AG09309 (cell line): ENCODE data around the gene ARL3.
A peak's percentile ranks its signal among the peaks of the same experiment; 100 is the strongest.
"Not testable (repeated sequence)": the region's sequence is repeated elsewhere in the genome, so short reads cannot be mapped to it uniquely, and the experiment has no call there.

Experiments used
- DNase-seq: peaks from one replicate; pipeline ENCODE4 v3.0.0-alpha.2; 2010; ENCODE audit warnings: low read depth
- H3K4me3 ChIP-seq: 2 replicates; pipeline ENCODE4 v1.5.1; 2011; ENCODE audit warnings: mild to moderate bottlenecking, low read depth, low read length, moderate library complexity; ENCODE audit not compliant: control insufficient read depth
- TF ChIP-seq, protein P1 (sequence below): IDR thresholded peaks from 2 replicates; pipeline ENCODE4 v1.5.1; 2011; ENCODE audit warnings: mild to moderate bottlenecking, low read depth, low read length, inconsistent platforms; ENCODE audit not compliant: insufficient read depth, control insufficient read depth; ENCODE audit errors: missing control alignments

ARL3 gene

DNA sequence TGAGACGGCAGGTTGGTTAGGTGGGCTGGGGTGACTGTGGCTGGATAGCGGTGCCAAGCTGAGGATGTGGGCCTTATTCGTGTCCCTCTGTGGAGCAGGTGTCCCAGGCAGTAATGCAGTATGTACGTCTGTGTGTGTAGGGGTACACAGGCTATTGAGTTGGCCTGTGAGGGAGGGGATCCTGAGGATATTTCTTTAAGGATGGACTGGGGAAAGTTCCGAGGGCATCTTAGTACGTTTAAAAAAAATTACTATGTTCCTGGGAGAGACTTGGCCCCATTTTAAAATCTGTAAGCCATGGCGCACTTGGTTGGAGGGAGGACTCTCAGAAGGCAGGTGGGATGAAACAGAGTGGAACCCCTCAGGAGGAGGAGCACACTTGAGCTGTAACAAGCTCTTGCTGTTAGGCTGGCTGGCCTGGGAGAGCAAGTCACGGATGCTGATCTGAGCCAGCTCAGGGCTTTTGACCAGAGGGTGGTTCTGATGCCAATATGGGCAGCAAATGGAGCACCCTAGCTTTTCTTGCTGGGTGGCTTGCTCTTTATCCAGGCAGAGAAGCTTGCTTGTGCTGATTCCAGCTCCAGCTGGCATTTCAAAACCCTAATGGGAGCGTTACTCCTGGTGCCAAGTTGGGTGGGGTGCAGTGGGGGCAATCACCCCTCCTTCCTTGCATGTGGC lies 30.3 kb upstream of the ARL3 start:
- peak overlapping the region; percentile 100 for H3K4me3 ChIP-seq
- DNase-seq: no peak
- TF ChIP-seq, protein P1, sequence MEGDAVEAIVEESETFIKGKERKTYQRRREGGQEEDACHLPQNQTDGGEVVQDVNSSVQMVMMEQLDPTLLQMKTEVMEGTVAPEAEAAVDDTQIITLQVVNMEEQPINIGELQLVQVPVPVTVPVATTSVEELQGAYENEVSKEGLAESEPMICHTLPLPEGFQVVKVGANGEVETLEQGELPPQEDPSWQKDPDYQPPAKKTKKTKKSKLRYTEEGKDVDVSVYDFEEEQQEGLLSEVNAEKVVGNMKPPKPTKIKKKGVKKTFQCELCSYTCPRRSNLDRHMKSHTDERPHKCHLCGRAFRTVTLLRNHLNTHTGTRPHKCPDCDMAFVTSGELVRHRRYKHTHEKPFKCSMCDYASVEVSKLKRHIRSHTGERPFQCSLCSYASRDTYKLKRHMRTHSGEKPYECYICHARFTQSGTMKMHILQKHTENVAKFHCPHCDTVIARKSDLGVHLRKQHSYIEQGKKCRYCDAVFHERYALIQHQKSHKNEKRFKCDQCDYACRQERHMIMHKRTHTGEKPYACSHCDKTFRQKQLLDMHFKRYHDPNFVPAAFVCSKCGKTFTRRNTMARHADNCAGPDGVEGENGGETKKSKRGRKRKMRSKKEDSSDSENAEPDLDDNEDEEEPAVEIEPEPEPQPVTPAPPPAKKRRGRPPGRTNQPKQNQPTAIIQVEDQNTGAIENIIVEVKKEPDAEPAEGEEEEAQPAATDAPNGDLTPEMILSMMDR: no peak

DNA sequence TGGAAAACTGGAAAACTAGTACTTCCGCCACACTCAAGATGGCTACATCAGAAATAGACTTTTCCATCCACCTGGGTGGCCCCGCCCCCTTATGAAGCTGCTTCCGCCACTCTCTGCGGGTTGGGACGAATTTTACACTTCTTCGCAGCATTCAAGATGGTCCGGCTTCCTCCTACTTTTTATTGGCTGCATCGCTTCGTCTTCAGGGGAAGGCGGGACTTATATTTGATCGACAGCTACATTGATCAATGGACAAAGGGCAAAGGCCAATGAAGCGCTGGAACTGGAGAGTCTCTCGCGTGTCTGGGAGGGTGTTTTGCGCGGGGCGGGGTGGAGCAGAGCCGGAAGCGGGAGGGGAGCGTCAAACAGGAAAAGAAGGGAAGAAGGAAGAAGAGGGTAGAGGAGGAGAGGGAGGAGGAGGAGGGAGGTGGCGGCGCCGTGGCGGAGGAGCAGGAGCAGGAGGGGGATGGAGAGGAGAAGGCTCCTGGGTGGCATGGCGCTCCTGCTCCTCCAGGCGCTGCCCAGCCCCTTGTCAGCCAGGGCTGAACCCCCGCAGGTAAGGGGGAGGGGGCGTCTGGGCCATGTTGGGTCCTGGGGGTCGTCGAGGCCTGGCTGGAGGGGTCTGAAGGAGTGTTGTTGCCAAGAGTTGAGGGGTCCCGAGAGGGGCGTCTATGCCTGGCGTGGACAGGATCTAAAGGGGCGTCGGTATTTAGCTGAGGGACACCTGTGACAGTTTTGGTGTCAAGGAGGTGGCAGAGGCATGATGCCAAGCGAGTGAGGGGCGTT lies 29.6 kb upstream of the ARL3 start, which contains the start of gene WBP1L:
Gene WBP1L (plus strand): TSS at position 361 of the 786 bp plus-strand sequence. CDS start 106 bp downstream, at position 467.
- peak; percentile 99 for DNase-seq
- peak within 1 kb of the TSS; percentile 100 for H3K4me3 ChIP-seq
- TF ChIP-seq, protein P1: no peak

- TF ChIP-seq, protein P1: no peak
- no peak overlapping the region for H3K4me3 ChIP-seq
- no peak for DNase-seq
These were observed 28.9 kb upstream of the ARL3 start for GRCh38 chr10:102743078-102743587.

DNA sequence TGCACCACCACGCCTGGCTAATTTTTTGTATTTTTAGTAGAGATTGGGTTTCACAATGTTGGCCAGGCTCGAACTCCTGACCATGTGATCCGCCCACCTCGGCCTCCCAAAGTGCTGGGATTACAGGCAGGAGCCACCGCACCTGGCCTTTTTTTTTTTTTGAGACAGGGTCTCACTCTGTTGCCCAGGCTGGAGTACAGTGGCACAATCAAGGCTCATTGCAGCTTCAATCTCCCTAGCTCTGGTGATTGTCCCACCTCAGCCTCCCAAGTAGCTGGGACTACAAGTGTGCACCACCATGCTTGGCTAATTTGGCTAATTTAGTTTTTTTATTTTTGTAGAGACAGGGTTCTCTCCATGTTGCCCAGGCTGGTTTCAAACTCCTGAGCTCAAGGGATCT lies 28.1 kb upstream of the ARL3 start:
- DNase-seq, H3K4me3 ChIP-seq: not testable (repeated sequence)

DNA sequence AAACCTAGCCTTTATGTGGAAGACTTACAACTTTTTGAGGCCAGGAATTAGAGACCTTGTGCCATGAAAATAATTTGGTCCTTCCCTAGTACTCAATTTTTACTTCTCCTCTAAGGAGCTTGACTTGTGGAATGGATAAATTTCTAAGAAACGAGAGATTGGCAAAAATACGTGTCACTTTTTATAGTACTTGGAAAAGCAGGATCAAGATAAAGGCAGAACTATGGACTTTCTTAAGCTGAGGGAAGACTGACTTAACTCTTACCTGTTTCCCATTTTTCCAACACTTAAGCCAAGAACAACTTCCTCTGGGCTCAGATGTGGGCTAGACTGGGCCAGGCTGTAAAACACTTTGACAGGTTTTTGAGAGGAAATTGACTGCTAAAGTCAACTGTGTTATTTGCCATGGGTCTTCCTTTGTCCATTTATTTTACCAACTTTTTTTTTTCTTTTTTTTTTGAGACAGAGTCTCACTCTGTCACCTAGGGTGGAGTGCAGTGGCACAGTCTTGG lies 27.6 kb upstream of the ARL3 start:
- no peak overlapping the region for H3K4me3 ChIP-seq
- TF ChIP-seq, protein P1: no peak
- DNase-seq: no peak

GRCh38 chr10:102740229-102740628 lies 26.0 kb upstream of the ARL3 start:
- TF ChIP-seq, protein P1: no peak
- H3K4me3 ChIP-seq: no peak overlapping the region
- no peak for DNase-seq

GRCh38 chr10:102738692-102739121 lies 24.5 kb upstream of the ARL3 start:
- DNase-seq: no peak
- TF ChIP-seq, protein P1: no peak
- no peak overlapping the region for H3K4me3 ChIP-seq
